GM12878 (cell line): Measurements from ENCODE around the gene DSTYK.

Experiments
- EZH2 ChIP-seq: IDR thresholded peaks from 2 replicates; pipeline ENCODE4 v1.6.1; 2012; ENCODE audit warnings: low read depth, mild to moderate bottlenecking, control low read depth, inconsistent platforms, low read length, borderline replicate concordance; ENCODE audit not compliant: control insufficient read depth
- POLR2AphosphoS2 ChIP-seq: IDR thresholded peaks from 2 replicates; pipeline ENCODE4 v1.6.1; 2011; ENCODE audit warnings: low read depth, mild to moderate bottlenecking, low read length, improper control_type of control experiment, moderate library complexity
- ZBED1 ChIP-seq: IDR thresholded peaks from 2 replicates; pipeline ENCODE4 v1.6.1; 2016; ENCODE audit warnings: borderline replicate concordance
- TF ChIP-seq, protein P1 (sequence below), 3 experiments: IDR thresholded peaks in 2 of 3; conservative IDR thresholded peaks in 1 of 3; 2 replicates each; pipeline ENCODE4 v1.5.1; 2011; ENCODE audit warnings: low read depth in 3 of 3, low read length in 3 of 3, mild to moderate bottlenecking in 3 of 3, control low read depth in 2 of 3, moderate library complexity in 2 of 3, inconsistent platforms in 1 of 3, mixed read lengths in 1 of 3; ENCODE audit not compliant: control insufficient read depth in 2 of 3, insufficient read depth in 1 of 3; ENCODE audit errors: extremely low read depth in 1 of 3

DNA sequence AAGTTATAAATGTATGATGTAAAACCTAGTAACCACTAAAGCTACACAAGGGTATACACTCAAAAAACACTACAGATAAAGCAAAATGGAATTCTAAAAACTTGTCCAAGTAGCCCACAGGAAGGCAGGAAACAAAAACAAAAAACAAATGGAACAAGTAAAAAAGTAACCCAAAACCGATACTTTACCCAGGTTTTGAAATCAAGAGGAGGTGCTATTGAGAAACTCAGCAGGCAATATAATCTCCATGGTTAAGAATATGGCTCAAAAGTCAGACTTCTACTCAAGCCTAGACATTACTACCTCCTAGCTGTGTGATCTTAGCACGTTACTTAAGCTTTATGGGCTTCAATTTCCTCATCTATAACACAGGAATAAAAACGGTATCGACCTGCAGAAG lies 103.0 kb downstream of the DSTYK start:
- TF ChIP-seq, protein P1, sequence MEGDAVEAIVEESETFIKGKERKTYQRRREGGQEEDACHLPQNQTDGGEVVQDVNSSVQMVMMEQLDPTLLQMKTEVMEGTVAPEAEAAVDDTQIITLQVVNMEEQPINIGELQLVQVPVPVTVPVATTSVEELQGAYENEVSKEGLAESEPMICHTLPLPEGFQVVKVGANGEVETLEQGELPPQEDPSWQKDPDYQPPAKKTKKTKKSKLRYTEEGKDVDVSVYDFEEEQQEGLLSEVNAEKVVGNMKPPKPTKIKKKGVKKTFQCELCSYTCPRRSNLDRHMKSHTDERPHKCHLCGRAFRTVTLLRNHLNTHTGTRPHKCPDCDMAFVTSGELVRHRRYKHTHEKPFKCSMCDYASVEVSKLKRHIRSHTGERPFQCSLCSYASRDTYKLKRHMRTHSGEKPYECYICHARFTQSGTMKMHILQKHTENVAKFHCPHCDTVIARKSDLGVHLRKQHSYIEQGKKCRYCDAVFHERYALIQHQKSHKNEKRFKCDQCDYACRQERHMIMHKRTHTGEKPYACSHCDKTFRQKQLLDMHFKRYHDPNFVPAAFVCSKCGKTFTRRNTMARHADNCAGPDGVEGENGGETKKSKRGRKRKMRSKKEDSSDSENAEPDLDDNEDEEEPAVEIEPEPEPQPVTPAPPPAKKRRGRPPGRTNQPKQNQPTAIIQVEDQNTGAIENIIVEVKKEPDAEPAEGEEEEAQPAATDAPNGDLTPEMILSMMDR (IDR thresholded peaks at IDR 0.05 in 2 of 3, conservative IDR thresholded peaks at IDR 0.05 in 1 of 3; ENCODE audit: control insufficient read depth in 2 of 3, extremely low read depth in 1 of 3, insufficient read depth in 1 of 3, low read depth in 3 of 3, low read length in 3 of 3): no peak
- TF ChIP-seq ZBED1 (no peak), POLR2AphosphoS2 (no peak), EZH2 (no peak)
